MM.1S (cell line): Measurements from ENCODE around the gene IFNK.
"Not testable (repeated sequence)": the region's sequence is repeated elsewhere in the genome, so short reads cannot be mapped to it uniquely, and the experiment has no call there.

Experiments
- DNase-seq: peaks from one replicate; pipeline ENCODE4 v3.0.0-alpha.2; 2015
- H2AFZ ChIP-seq: fragments of 300-600 bp; sonication (generic); 2 replicates; pipeline ENCODE4 v1.6.0; 2016; ENCODE audit warnings: antibody characterized with exemption, low read length
- H3F3A ChIP-seq: fragments of 300-600 bp; sonication (generic); 2 replicates; pipeline ENCODE4 v1.6.1; 2016; ENCODE audit warnings: mild to moderate bottlenecking, antibody characterized with exemption, low read length, moderate library complexity, mixed read lengths; ENCODE audit not compliant: insufficient read depth
- H3K27ac ChIP-seq: fragments of 300-600 bp; sonication (generic); 2 replicates; pipeline ENCODE4 v1.5.1; 2016; ENCODE audit warnings: mild to moderate bottlenecking, low read length
- H3K27me3 ChIP-seq: fragments of 300-600 bp; sonication (generic); replicated peaks from 2 replicates; pipeline ENCODE4 v1.6.0; 2016; ENCODE audit warnings: low read length; ENCODE audit not compliant: insufficient read depth
- H3K36me3 ChIP-seq: fragments of 300-600 bp; sonication (generic); replicated peaks from 2 replicates; pipeline ENCODE4 v1.6.1; 2016; ENCODE audit warnings: mild to moderate bottlenecking, low read length, mixed read lengths; ENCODE audit not compliant: insufficient read depth
- H3K4me1 ChIP-seq: fragments of 300-600 bp; sonication (generic); 2 replicates; pipeline ENCODE4 v1.6.1; 2016; ENCODE audit warnings: low read length, mixed read lengths
- H3K4me2 ChIP-seq: fragments of 300-600 bp; sonication (generic); 2 replicates; pipeline ENCODE4 v1.6.0; 2016; ENCODE audit warnings: low read depth, low read length
- H3K4me3 ChIP-seq: fragments of 300-600 bp; sonication (generic); 2 replicates; pipeline ENCODE4 v1.5.1; 2016; ENCODE audit warnings: low read length, mixed read lengths
- H3K79me2 ChIP-seq: fragments of 300-600 bp; sonication (generic); 2 replicates; pipeline ENCODE4 v1.6.1; 2016; ENCODE audit warnings: mixed run types, low read length, mixed read lengths
- H3K9ac ChIP-seq: fragments of 300-600 bp; sonication (generic); 2 replicates; pipeline ENCODE4 v1.6.1; 2016; ENCODE audit warnings: low read length, mixed read lengths
- H3K9me2 ChIP-seq: fragments of 300-600 bp; sonication (generic); replicated peaks from 2 replicates; pipeline ENCODE4 v1.6.1; 2016; ENCODE audit warnings: mild to moderate bottlenecking, low read length, mixed read lengths; ENCODE audit not compliant: insufficient read depth
- H3K9me3 ChIP-seq: fragments of 300-600 bp; sonication (generic); replicated peaks from 2 replicates; pipeline ENCODE4 v1.6.1; 2016; ENCODE audit warnings: mild to moderate bottlenecking, low read length, mixed read lengths; ENCODE audit not compliant: insufficient read depth
- H4K20me1 ChIP-seq: fragments of 300-600 bp; sonication (generic); 2 replicates; pipeline ENCODE4 v1.6.1; 2016; ENCODE audit warnings: mild to moderate bottlenecking, low read length, moderate library complexity, mixed read lengths; ENCODE audit not compliant: insufficient read depth
- CTCF ChIP-seq: fragments of 300-600 bp; sonication (generic); IDR thresholded peaks from 2 replicates; pipeline ENCODE4 v1.5.1; 2016; ENCODE audit warnings: antibody characterized with exemption, low read length, mixed read lengths
- EZH2 ChIP-seq: fragments of 300-600 bp; sonication (generic); optimal IDR thresholded peaks from 2 replicates; pipeline ENCODE3; 2017; ENCODE audit warnings: low read depth, mild to moderate bottlenecking, antibody characterized with exemption, low read length, mixed read lengths
- EZH2phosphoT487 ChIP-seq: fragments of 300-600 bp; sonication (generic); IDR thresholded peaks from 2 replicates; pipeline ENCODE4 v1.6.1; 2018; ENCODE audit warnings: antibody characterized with exemption, low read length

Gene IFNK

GRCh38 chr9:27496135-27496504 lies 28.0 kb upstream of the IFNK start:
- Histone ChIP-seq H3K9me3 (no peaks in the 10 kb centered on the region), H3K36me3 (no peaks in the 10 kb centered on the region), H3K4me2 (no peak overlapping the region), H4K20me1 (no peaks in the 10 kb centered on the region), H3K4me3 (no peak overlapping the region), H3K4me1 (peaks cover 4% of the 10 kb centered on the region; the same call in 1 of the 2 replicates), H3K9me2 (no peaks in the 10 kb centered on the region), H3K27ac (no peak overlapping the region), H3K27me3 (no peaks in the 10 kb centered on the region), H3K9ac (no peak overlapping the region), H3K79me2 (no peaks in the 10 kb centered on the region), H2AFZ (no peak overlapping the region), H3F3A (no peaks in the 10 kb centered on the region)
- DNase-seq = no peak
- no peak for TF ChIP-seq EZH2phosphoT487
- no peak for TF ChIP-seq EZH2
- TF ChIP-seq CTCF = no peak

GRCh38 chr9:27497883-27498417 lies 26.1 kb upstream of the IFNK start:
- H3K4me2 ChIP-seq = no peak overlapping the region
- no peaks in the 10 kb centered on the region for H4K20me1 ChIP-seq
- TF ChIP-seq CTCF (no peak), EZH2 (no peak), EZH2phosphoT487 (no peak)
- H3K36me3 ChIP-seq = no peaks in the 10 kb centered on the region
- no peak overlapping the region for H3K9ac ChIP-seq
- H3K79me2 ChIP-seq = no peaks in the 10 kb centered on the region
- DNase-seq = no peak
- H2AFZ ChIP-seq = no peak overlapping the region
- H3K4me3 ChIP-seq = no peak overlapping the region
- no peak overlapping the region for H3K27ac ChIP-seq
- H3K9me3 ChIP-seq = no peaks in the 10 kb centered on the region
- H3F3A ChIP-seq = no peaks in the 10 kb centered on the region
- peaks cover 4% of the 10 kb centered on the region; the same call in 1 of the 2 replicates for H3K4me1 ChIP-seq
- no peaks in the 10 kb centered on the region for H3K9me2 ChIP-seq
- H3K27me3 ChIP-seq = no peaks in the 10 kb centered on the region

- no peak overlapping the region for H3K4me3 ChIP-seq
- DNase-seq = no peak
Observed at GRCh38 chr9:27499451-27499850, 24.6 kb upstream of the IFNK start.

GRCh38 chr9:27500902-27501301 lies 23.2 kb upstream of the IFNK start:
- not testable (repeated sequence) for H3K36me3 ChIP-seq, H3K4me3 ChIP-seq, H3K9ac ChIP-seq, H3K4me2 ChIP-seq, H2AFZ ChIP-seq, H3K27ac ChIP-seq, H3K9me2 ChIP-seq, DNase-seq, H3K4me1 ChIP-seq, H3K9me3 ChIP-seq, H4K20me1 ChIP-seq, H3F3A ChIP-seq, H3K79me2 ChIP-seq, H3K27me3 ChIP-seq

More at GRCh38 chr9:27499451-27499850, 24.6 kb upstream of the IFNK start:
- no peaks in the 10 kb centered on the region for H3K27me3 ChIP-seq
- no peak overlapping the region for H3K27ac ChIP-seq
- H4K20me1 ChIP-seq = no peaks in the 10 kb centered on the region
- no peak overlapping the region for H3K4me2 ChIP-seq
- peaks cover 4% of the 10 kb centered on the region; the same call in 1 of the 2 replicates for H3K4me1 ChIP-seq
- H3K36me3 ChIP-seq = no peaks in the 10 kb centered on the region
- no peaks in the 10 kb centered on the region for H3F3A ChIP-seq
- H2AFZ ChIP-seq = no peak overlapping the region
- H3K9me2 ChIP-seq = no peaks in the 10 kb centered on the region
- H3K9me3 ChIP-seq = no peaks in the 10 kb centered on the region
- no peak overlapping the region for H3K9ac ChIP-seq
- H3K79me2 ChIP-seq = no peaks in the 10 kb centered on the region
- TF ChIP-seq EZH2phosphoT487 (no peak), EZH2 (no peak), CTCF (no peak)
